ENCODE data around the gene ZNF410. TPM values are rescaled to one million over a fixed set of nuclear protein-coding genes. Genes with fewer than 3 reads are reported as not detected.
A peak's percentile ranks its signal among the peaks of the same experiment; 100 is the strongest.
"Not testable (repeated sequence)": the region's sequence is repeated elsewhere in the genome, so short reads cannot be mapped to it uniquely, and the experiment has no call there.

Gene ZNF410
- total RNA-seq, 2 donors from 2014 or later: 92.7 to 97.8 TPM

DNA sequence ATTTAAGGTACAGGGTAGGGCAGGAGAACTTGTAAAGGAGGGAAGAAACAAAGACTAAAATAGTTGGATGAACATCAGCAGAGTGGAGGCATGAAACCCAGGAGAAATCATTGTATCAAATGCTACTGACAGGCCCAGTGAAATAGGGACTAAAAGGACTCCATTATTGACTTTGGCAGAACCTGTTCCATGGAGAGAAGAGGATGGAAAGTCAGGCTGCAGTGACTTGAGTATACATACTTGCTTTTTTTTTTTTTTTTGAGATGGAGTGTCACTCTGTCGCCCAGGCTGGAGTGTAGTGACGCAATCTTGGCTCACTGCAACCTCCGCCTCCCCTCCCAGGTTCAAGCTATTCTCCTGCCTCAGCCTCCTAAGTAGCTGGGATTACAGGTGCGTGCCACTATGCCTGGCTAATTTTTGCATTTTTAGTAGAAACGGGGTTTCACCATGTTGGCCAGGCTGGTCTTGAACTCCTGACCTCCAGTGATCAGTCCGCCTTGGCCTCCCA, 7.6 kb downstream of the ZNF410 start:
- not testable (repeated sequence) for DNase-seq
- H3K36me3 Mint-ChIP-seq (ENCODE audit: low read depth): peaks cover 17% of the 10 kb centered on the region

DNA sequence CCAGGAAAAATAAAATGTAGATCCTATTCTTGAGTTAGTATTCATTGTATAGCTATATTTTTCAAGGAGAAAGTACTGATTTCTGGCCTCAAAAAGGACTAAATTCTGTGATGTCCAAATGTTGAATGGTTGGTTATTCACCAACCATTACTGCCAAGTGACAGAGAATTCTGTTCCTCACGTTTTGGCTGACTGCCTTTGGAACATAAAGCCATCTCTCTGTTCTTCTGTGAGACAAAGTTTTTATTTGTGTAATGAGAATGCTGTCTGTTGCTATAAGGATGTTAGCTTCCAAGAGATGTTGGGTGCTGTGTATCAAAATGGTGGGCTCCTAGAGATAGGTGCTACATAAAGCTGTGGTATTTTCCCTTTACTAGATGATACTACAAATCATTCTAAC, 9.3 kb downstream of the ZNF410 start:
- no peak overlapping the region for H3K4me3 Mint-ChIP-seq
- DNase-seq (no peak), ATAC-seq (no peak)
- no peaks in the 10 kb centered on the region for H3K27me3 Mint-ChIP-seq
- peak overlapping the region; percentile 82 for H3K27ac Mint-ChIP-seq
- H3K4me1 Mint-ChIP-seq: peaks cover 14% of the 10 kb centered on the region
- H3K9me3 ChIP-seq (ENCODE audit: control insufficient read depth, low read length, poor library complexity, severe bottlenecking): no peaks in the 10 kb centered on the region
- peaks cover 17% of the 10 kb centered on the region for H3K36me3 Mint-ChIP-seq (ENCODE audit: low read depth)

More for the DNA sequence above, 7.6 kb downstream of the ZNF410 start:
- peaks cover 19% of the 10 kb centered on the region for H3K4me1 Mint-ChIP-seq
- not testable (repeated sequence) for H3K27me3 Mint-ChIP-seq; H3K9me3 ChIP-seq (ENCODE audit: control insufficient read depth, low read length, poor library complexity, severe bottlenecking); H3K4me3 Mint-ChIP-seq; ATAC-seq
- H3K27ac Mint-ChIP-seq: peak overlapping the region; percentile 69

DNA sequence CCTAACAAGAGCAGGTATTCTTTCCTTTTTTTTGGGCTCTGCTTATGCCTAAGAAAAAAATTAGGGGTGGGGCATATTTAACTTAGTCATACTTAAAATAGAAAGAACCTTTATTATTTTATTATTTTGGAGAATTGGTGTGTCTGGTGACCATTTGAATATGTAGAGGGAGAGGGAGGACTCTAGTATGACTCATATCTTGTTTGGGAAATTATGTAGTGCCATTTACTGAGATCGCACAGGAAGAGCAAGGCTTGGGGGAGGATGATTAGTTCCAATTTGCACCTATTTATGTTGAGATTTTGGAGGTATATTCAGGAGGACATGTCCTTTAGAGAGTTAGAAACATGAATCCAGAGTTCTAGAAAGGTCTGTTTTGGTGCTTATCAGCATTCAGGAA, 9.9 kb downstream of the ZNF410 start:
- Mint-ChIP-seq H3K27me3 (no peaks in the 10 kb centered on the region), H3K4me3 (no peak overlapping the region), H3K27ac (peak overlapping the region; percentile 82), H3K36me3 (ENCODE audit: low read depth) (peaks cover 17% of the 10 kb centered on the region), H3K4me1 (peaks cover 14% of the 10 kb centered on the region)
- DNase-seq (no peak), ATAC-seq (no peak)
- H3K9me3 ChIP-seq (ENCODE audit: control insufficient read depth, low read length, poor library complexity, severe bottlenecking): no peaks in the 10 kb centered on the region

DNA sequence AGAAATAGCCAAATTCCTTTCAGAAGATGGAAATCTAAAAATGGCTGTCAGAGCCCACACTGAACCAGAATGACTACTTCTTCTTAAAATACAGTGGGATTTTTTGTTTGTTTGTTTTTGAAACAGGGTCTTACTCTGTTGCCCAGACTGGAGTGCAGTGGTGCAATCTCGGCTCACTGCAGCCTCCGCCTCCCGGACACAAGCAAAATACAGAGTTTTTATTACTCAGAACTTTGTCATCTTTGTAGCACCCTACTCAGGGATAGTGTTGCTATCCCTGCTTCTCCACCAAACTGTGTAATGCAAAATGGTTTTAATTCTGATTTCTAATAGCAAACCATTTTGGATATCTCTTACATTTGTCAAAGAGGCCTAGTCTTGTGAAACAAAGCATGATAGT, 16.4 kb downstream of the ZNF410 start:
- DNase-seq (no peak), ATAC-seq (no peak)
- no peaks in the 10 kb centered on the region for H3K9me3 ChIP-seq (ENCODE audit: control insufficient read depth, low read length, poor library complexity, severe bottlenecking)
- peaks cover 6% of the 10 kb centered on the region for H3K36me3 Mint-ChIP-seq (ENCODE audit: low read depth)
- H3K4me3 Mint-ChIP-seq: no peak overlapping the region
- no peaks in the 10 kb centered on the region for H3K4me1 Mint-ChIP-seq
- no peak overlapping the region for H3K27ac Mint-ChIP-seq
- H3K27me3 Mint-ChIP-seq: no peaks in the 10 kb centered on the region

DNA sequence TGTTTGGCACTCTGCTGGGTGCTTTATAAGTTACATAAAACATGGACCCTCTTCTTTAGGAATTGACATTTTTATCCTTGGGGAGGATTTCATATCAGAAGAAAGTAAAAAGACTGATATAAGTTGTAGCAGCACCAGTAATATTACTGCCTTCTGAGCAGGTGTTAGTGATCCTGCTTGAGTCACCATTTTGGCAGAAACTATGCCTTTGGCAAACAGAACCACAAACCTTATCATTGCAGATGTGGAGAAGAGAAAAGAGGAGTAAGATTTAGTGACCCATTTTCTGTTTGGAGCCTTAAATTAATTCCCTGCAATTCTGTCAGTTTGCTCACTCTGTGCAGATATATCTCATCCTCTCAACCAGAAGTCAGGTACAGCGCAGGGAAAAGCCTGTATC, 23.0 kb downstream of the ZNF410 start:
- H3K27me3 Mint-ChIP-seq: no peaks in the 10 kb centered on the region
- ATAC-seq: no peak
- peaks cover 2% of the 10 kb centered on the region for H3K9me3 ChIP-seq (ENCODE audit: control insufficient read depth, low read length, poor library complexity, severe bottlenecking)
- H3K4me3 Mint-ChIP-seq: no peak overlapping the region
- DNase-seq: no peak
- peaks cover 22% of the 10 kb centered on the region for H3K36me3 Mint-ChIP-seq (ENCODE audit: low read depth)
- peak overlapping the region; percentile 8 for H3K27ac Mint-ChIP-seq
- H3K4me1 Mint-ChIP-seq: peaks cover 6% of the 10 kb centered on the region

DNA sequence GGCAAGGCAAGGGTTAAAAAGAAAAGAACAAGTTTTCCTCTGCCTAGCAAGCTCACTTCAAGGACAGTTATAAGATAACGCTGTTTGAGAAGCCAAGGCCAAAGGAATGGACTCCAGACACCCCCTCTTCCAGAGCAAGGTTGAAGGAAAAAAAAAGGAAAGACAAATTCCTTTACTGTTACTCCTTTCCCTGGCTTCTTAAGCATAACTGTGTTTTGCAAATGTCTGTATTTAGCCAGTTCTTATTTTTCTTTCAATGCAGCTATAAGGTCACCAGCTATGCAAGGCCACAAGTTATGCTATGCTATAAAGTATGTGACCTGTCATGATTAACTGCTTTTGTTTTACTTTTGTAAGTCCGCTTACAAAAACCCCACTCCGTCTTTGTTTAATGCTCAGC, 26.6 kb downstream of the ZNF410 start:
- ATAC-seq (no peak), DNase-seq (no peak)
- peaks cover 17% of the 10 kb centered on the region for H3K36me3 Mint-ChIP-seq (ENCODE audit: low read depth)
- no peak overlapping the region for H3K4me3 Mint-ChIP-seq
- peaks cover 15% of the 10 kb centered on the region for H3K4me1 Mint-ChIP-seq
- peaks cover 2% of the 10 kb centered on the region for H3K9me3 ChIP-seq (ENCODE audit: control insufficient read depth, low read length, poor library complexity, severe bottlenecking)
- H3K27me3 Mint-ChIP-seq: no peaks in the 10 kb centered on the region
- no peak overlapping the region for H3K27ac Mint-ChIP-seq

DNA sequence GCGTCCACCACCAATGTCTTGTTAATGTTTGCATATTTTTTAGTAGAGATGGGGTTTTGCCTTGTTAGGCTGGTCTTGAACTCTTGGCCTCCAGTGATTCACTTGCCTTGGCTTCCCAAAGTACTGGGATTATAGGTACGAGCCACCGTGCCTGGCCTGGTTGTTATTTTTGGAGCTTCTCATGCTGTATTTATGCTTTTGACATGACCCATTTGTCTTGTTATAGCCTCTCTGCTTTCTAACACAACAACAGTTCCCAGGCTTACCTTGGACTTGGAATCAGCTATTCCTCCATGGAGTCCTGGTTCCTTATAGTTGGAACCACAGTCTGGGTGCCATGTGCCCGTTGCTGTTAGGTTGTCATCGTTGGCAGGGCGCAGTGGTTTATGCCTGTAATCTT, 29.7 kb downstream of the ZNF410 start:
- Mint-ChIP-seq H3K27ac (no peak overlapping the region), H3K4me3 (no peak overlapping the region), H3K27me3 (no peaks in the 10 kb centered on the region), H3K36me3 (ENCODE audit: low read depth) (peaks cover 6% of the 10 kb centered on the region), H3K4me1 (peaks cover 11% of the 10 kb centered on the region)
- peaks cover 2% of the 10 kb centered on the region for H3K9me3 ChIP-seq (ENCODE audit: control insufficient read depth, low read length, poor library complexity, severe bottlenecking)
- no peak for ATAC-seq
- no peak for DNase-seq

- H3K27ac Mint-ChIP-seq; H3K36me3 Mint-ChIP-seq (ENCODE audit: low read depth); H3K9me3 ChIP-seq (ENCODE audit: control insufficient read depth, low read length, poor library complexity, severe bottlenecking); ATAC-seq; DNase-seq; H3K4me3 Mint-ChIP-seq; H3K27me3 Mint-ChIP-seq: not testable (repeated sequence)
- H3K4me1 Mint-ChIP-seq: peaks cover 11% of the 10 kb centered on the region
These were observed 32.8 kb downstream of the ZNF410 start for GRCh38 chr14:73919457-73919856.

DNA sequence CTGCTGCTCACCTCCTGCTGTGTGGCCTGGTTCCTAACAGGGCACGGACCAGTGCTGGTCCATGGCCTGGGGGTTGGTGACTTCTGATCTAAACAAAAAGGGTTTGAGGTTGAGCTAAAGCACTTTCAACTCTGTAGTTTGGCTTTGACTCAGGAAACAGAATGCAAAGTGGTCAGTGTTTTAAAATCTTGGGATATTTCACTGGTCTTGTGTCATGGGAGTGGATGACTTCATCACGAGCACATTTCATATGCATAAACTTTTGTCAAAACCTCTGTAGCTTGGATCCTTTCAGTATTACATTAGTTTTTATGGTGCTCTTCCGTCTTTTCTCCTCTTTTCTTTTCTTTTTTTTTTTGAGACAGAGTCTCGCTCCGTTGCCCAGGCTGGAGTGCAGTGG, 37.7 kb downstream of the ZNF410 start:
- H3K4me3 Mint-ChIP-seq: no peak overlapping the region
- no peak for DNase-seq
- H3K27ac Mint-ChIP-seq: peak overlapping the region; percentile 72
- no peaks in the 10 kb centered on the region for H3K27me3 Mint-ChIP-seq
- peaks cover 14% of the 10 kb centered on the region for H3K36me3 Mint-ChIP-seq (ENCODE audit: low read depth)
- no peak for ATAC-seq
- no peaks in the 10 kb centered on the region for H3K9me3 ChIP-seq (ENCODE audit: control insufficient read depth, low read length, poor library complexity, severe bottlenecking)
- peaks cover 7% of the 10 kb centered on the region for H3K4me1 Mint-ChIP-seq

DNA sequence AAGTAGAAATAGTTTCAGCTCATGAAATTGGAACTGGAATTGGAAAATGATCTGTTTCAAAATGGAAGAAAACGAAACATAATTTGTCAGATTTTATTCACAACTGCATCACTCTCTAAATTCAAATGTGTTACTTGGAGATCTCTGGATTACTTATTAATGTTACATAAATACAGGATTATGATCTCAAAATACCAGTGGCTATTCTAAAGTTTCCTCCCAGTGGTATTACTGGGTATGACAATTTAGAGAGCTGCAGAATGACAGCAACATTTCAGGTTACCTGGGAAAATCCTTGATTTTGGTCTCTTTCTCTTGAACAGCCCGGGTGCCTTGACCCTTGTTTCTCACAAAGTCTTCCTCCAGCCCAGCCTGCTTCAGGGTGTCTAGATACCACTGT, 49.0 kb downstream of the ZNF410 start:
- Mint-ChIP-seq H3K27me3 (no peaks in the 10 kb centered on the region), H3K4me1 (peaks cover 7% of the 10 kb centered on the region), H3K27ac (peak overlapping the region; percentile 75), H3K36me3 (ENCODE audit: low read depth) (peaks cover 7% of the 10 kb centered on the region), H3K4me3 (no peak overlapping the region)
- ATAC-seq: no peak
- H3K9me3 ChIP-seq (ENCODE audit: control insufficient read depth, low read length, poor library complexity, severe bottlenecking): no peaks in the 10 kb centered on the region
- no peak for DNase-seq

DNA sequence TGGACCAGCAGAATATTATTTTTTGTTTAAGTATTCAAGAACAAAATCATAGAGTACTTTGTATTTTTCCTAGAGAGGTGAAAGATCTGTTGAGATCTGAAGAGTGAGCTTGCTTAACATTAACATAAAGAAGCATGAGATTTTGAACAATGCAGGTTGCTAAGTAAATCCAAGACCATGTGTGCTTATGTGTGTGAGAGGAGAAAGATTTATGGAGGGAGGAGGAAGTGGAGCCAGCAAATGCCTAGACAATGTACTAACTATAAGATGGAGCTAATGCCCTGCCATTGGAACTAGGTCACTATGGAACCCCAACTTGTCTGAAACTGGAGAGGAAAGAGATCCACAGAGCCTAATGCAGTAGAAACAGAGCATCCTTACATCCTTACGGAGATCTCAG, 49.9 kb downstream of the ZNF410 start:
- ATAC-seq (no peak), DNase-seq (no peak)
- Mint-ChIP-seq H3K4me1 (peaks cover 7% of the 10 kb centered on the region), H3K36me3 (ENCODE audit: low read depth) (peaks cover 7% of the 10 kb centered on the region), H3K4me3 (no peak overlapping the region), H3K27ac (peak overlapping the region; percentile 54), H3K27me3 (no peaks in the 10 kb centered on the region)
- H3K9me3 ChIP-seq (ENCODE audit: control insufficient read depth, low read length, poor library complexity, severe bottlenecking): no peaks in the 10 kb centered on the region

- Mint-ChIP-seq H3K36me3 (ENCODE audit: low read depth) (peaks cover 7% of the 10 kb centered on the region), H3K27me3 (no peaks in the 10 kb centered on the region), H3K27ac (peak overlapping the region; percentile 60), H3K4me1 (peaks cover 7% of the 10 kb centered on the region), H3K4me3 (no peak overlapping the region)
- no peak for ATAC-seq
- no peaks in the 10 kb centered on the region for H3K9me3 ChIP-seq (ENCODE audit: control insufficient read depth, low read length, poor library complexity, severe bottlenecking)
- no peak for DNase-seq
These were observed 50.4 kb downstream of the ZNF410 start for GRCh38 chr14:73937012-73937411.

DNA sequence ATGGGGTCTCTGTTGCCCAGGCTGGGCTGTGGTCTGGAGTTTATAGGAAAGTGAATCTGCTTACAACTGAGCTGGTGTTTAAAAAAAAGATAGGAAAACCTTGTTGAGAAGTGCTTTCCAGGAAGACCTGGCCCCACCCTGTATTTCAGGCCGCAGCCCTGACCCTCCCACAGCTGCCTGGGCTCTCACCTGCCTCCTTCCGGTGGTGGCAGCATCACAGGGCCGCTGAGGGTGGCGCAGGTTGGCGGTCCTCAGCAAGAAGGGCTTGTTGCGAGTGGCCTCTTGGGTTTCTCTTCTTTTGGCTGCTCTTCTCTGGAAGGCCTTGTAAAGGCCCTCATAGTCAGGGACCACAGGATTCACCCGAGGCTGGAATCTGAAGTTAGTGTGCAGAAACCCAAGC, 55.5 kb downstream of the ZNF410 start:
- no peak overlapping the region for H3K4me3 Mint-ChIP-seq
- ATAC-seq (no peak), DNase-seq (no peak)
- H3K27me3 Mint-ChIP-seq: no peaks in the 10 kb centered on the region
- H3K27ac Mint-ChIP-seq: no peak overlapping the region
- no peaks in the 10 kb centered on the region for H3K9me3 ChIP-seq (ENCODE audit: control insufficient read depth, low read length, poor library complexity, severe bottlenecking)
- peaks cover 8% of the 10 kb centered on the region for H3K36me3 Mint-ChIP-seq (ENCODE audit: low read depth)
- peaks cover 6% of the 10 kb centered on the region for H3K4me1 Mint-ChIP-seq

GRCh38 chr14:73943083-73943482, 56.4 kb downstream of the ZNF410 start:
- DNase-seq: no peak
- H3K9me3 ChIP-seq (ENCODE audit: control insufficient read depth, low read length, poor library complexity, severe bottlenecking): no peaks in the 10 kb centered on the region
- peak overlapping the region; percentile 31 for H3K4me3 Mint-ChIP-seq
- H3K27me3 Mint-ChIP-seq: no peaks in the 10 kb centered on the region
- H3K36me3 Mint-ChIP-seq (ENCODE audit: low read depth): peaks cover 8% of the 10 kb centered on the region
- H3K4me1 Mint-ChIP-seq: peaks cover 7% of the 10 kb centered on the region
- H3K27ac Mint-ChIP-seq: peak overlapping the region; percentile 80
- ATAC-seq: no peak
